ENCODE measurements around the gene ATP8B1. TPM values are rescaled to one million over a fixed set of nuclear protein-coding genes. Genes with fewer than 3 reads are reported as not detected.

The ATP8B1 gene
- total RNA-seq, 4 donors from 2014 or later: 120 to 321 (median 252) TPM

GRCh38 chr18:57696271-57696670, 106.8 kb downstream of the ATP8B1 start:
- TF ChIP-seq CTCF (IDR thresholded peaks at IDR 0.05) (no peak), EP300 (IDR thresholded peaks at IDR 0.05; ENCODE audit: low read depth) (no peak), POLR2A (IDR thresholded peaks at IDR 0.05) (no peak)
- no peak overlapping the region for H3K27ac ChIP-seq
- H3K4me3 ChIP-seq: no peak overlapping the region
- H3K36me3 ChIP-seq: peaks cover 0 to 18% (median 3%) of the 10 kb centered on the region in 4 donors
- in situ Hi-C loops (cut with MboI; ENCODE audit: low pct_ligation_motif_present in 1 of 4, low pct_unique_long_range_greater_than_20kb in 1 of 4, low sequenced_read_pairs in 3 of 4) (loop anchor here in 1 of 4 donors (25.0 kb wide), 1 partner anchor 166 kb away; no protein-coding TSS in a partner anchor), intact Hi-C loops (cut with DNase I; ENCODE audit: low total_unique reads) (no loop called here)
- no peaks in the 10 kb centered on the region for H3K27me3 ChIP-seq
- H3K9me3 ChIP-seq: no peaks in the 10 kb centered on the region
- H3K4me1 ChIP-seq: peaks cover 0 to 11% (median 0%) of the 10 kb centered on the region in 4 donors
- 90 to 96% methylated on average over 8 of the region's 8 CpGs for WGBS, 2 donors (ENCODE audit: low coverage in 1 of 2)
- DNase-seq: no peak

- in situ Hi-C loops (cut with MboI; ENCODE audit: low pct_ligation_motif_present in 1 of 4, low pct_unique_long_range_greater_than_20kb in 1 of 4, low sequenced_read_pairs in 3 of 4): loop anchor here in 1 of 4 donors (25.0 kb wide), 1 partner anchor 171 kb away; no protein-coding TSS in a partner anchor
- intact Hi-C loops (cut with DNase I; ENCODE audit: low total_unique reads): no loop called here
- Histone ChIP-seq H3K4me3 (no peak overlapping the region), H3K36me3 (peaks cover 0 to 24% (median 9%) of the 10 kb centered on the region in 4 donors), H3K9me3 (no peaks in the 10 kb centered on the region), H3K4me1 (peaks cover 0 to 6% (median 0%) of the 10 kb centered on the region in 4 donors), H3K27me3 (no peaks in the 10 kb centered on the region), H3K27ac (no peak overlapping the region)
- TF ChIP-seq POLR2A (IDR thresholded peaks at IDR 0.05): no peak
- 47 to 57% methylated on average over 2 to 3 of the region's 3 CpGs for WGBS, 2 donors (ENCODE audit: low coverage in 1 of 2)
- DNase-seq: no peak
Measured at GRCh38 chr18:57691363-57691762, 111.8 kb downstream of the ATP8B1 start.

GRCh38 chr18:57687970-57688369, 115.1 kb downstream of the ATP8B1 start:
- intact Hi-C loops (cut with DNase I; ENCODE audit: low total_unique reads): no loop called here
- TF ChIP-seq EP300 (IDR thresholded peaks at IDR 0.05; ENCODE audit: low read depth) (no peak), POLR2A (IDR thresholded peaks at IDR 0.05) (no peak)
- no peaks in the 10 kb centered on the region for H3K9me3 ChIP-seq
- 92 to 94% methylated on average over 2 to 8 of the region's 8 CpGs for WGBS, 2 donors (ENCODE audit: low coverage in 1 of 2)
- H3K4me1 ChIP-seq: peaks cover 0 to 6% (median 0%) of the 10 kb centered on the region in 4 donors
- no peak overlapping the region for H3K4me3 ChIP-seq
- no peaks in the 10 kb centered on the region for H3K27me3 ChIP-seq
- no peak for DNase-seq
- H3K27ac ChIP-seq: no peak overlapping the region
- in situ Hi-C loops (cut with MboI; ENCODE audit: low pct_ligation_motif_present in 1 of 4, low pct_unique_long_range_greater_than_20kb in 1 of 4, low sequenced_read_pairs in 3 of 4): loop anchor here in 1 of 4 donors (25.0 kb wide), 1 partner anchor 174 kb away; no protein-coding TSS in a partner anchor
- H3K36me3 ChIP-seq: peaks cover 0 to 30% (median 14%) of the 10 kb centered on the region in 4 donors

GRCh38 chr18:57683470-57683869, 119.6 kb downstream of the ATP8B1 start:
- Histone ChIP-seq H3K4me3 (no peak overlapping the region), H3K4me1 (no peaks in the 10 kb centered on the region), H3K27me3 (no peaks in the 10 kb centered on the region), H3K27ac (no peak overlapping the region), H3K36me3 (peaks cover 0 to 29% (median 10%) of the 10 kb centered on the region in 4 donors), H3K9me3 (no peaks in the 10 kb centered on the region)
- intact Hi-C loops (cut with DNase I; ENCODE audit: low total_unique reads) (no loop called here), in situ Hi-C loops (cut with MboI; ENCODE audit: low pct_ligation_motif_present in 1 of 4, low pct_unique_long_range_greater_than_20kb in 1 of 4, low sequenced_read_pairs in 3 of 4) (loop anchor here in 1 of 4 donors (25.0 kb wide), 1 partner anchor 179 kb away; no protein-coding TSS in a partner anchor)
- TF ChIP-seq CTCF (IDR thresholded peaks at IDR 0.05): no peak
- no peak for TF ChIP-seq POLR2A (IDR thresholded peaks at IDR 0.05)
- no peak for TF ChIP-seq EP300 (IDR thresholded peaks at IDR 0.05; ENCODE audit: low read depth)
- TF ChIP-seq POLR2AphosphoS5 (IDR thresholded peaks at IDR 0.05): no peak
- DNase-seq: no peak

- Histone ChIP-seq H3K9me3 (no peaks in the 10 kb centered on the region), H3K27me3 (no peaks in the 10 kb centered on the region), H3K36me3 (peaks cover 0 to 37% (median 5%) of the 10 kb centered on the region in 4 donors), H3K27ac (no peak overlapping the region), H3K4me1 (no peaks in the 10 kb centered on the region), H3K4me3 (no peak overlapping the region)
- DNase-seq: no peak
- intact Hi-C loops (cut with DNase I; ENCODE audit: low total_unique reads): no loop called here
- WGBS, 2 donors (ENCODE audit: low coverage in 1 of 2): 87 to 89% methylated on average over 9 to 10 of the region's 10 CpGs
- in situ Hi-C loops (cut with MboI; ENCODE audit: low pct_ligation_motif_present in 1 of 4, low pct_unique_long_range_greater_than_20kb in 1 of 4, low sequenced_read_pairs in 3 of 4): loop anchor here in 1 of 4 donors (25.0 kb wide), 1 partner anchor 185 kb away; no protein-coding TSS in a partner anchor
- TF ChIP-seq EP300 (IDR thresholded peaks at IDR 0.05; ENCODE audit: low read depth) (no peak), POLR2A (IDR thresholded peaks at IDR 0.05) (no peak), POLR2AphosphoS5 (IDR thresholded peaks at IDR 0.05) (no peak), CTCF (IDR thresholded peaks at IDR 0.05) (no peak)
Measured at GRCh38 chr18:57677262-57678211, 125.6 kb downstream of the ATP8B1 start.

Measured in transverse colon (tissue), 4 donors.